HG02623 (cell line): ENCODE results near the gene CRMP1.

Experiments
- ATAC-seq: cut with Tn5 transposase; IDR thresholded peaks from one replicate; pipeline ENCODE4 v1.9.1; 2021; ENCODE audit warnings: moderate library complexity; ENCODE audit not compliant: unreplicated experiment

Gene CRMP1

GRCh38 chr4:5774416-5775036, 118.4 kb downstream of the CRMP1 start:
- ATAC-seq = no peak

- no peak for ATAC-seq
Measured at GRCh38 chr4:5773271-5773555, 119.7 kb downstream of the CRMP1 start.

GRCh38 chr4:5772528-5773270, 120.2 kb downstream of the CRMP1 start:
- ATAC-seq = no peak
